ENCODE data around the gene KLHL9. TPM values are rescaled to one million over a fixed set of nuclear protein-coding genes. Genes with fewer than 3 reads are reported as not detected.

KLHL9 gene
- total and polyA plus RNA-seq, 2 of the 13 experiments (the other 11 are each of a cell fraction or from before 2014, with no cell fraction given) = 8.7 to 17.7 TPM

DNA sequence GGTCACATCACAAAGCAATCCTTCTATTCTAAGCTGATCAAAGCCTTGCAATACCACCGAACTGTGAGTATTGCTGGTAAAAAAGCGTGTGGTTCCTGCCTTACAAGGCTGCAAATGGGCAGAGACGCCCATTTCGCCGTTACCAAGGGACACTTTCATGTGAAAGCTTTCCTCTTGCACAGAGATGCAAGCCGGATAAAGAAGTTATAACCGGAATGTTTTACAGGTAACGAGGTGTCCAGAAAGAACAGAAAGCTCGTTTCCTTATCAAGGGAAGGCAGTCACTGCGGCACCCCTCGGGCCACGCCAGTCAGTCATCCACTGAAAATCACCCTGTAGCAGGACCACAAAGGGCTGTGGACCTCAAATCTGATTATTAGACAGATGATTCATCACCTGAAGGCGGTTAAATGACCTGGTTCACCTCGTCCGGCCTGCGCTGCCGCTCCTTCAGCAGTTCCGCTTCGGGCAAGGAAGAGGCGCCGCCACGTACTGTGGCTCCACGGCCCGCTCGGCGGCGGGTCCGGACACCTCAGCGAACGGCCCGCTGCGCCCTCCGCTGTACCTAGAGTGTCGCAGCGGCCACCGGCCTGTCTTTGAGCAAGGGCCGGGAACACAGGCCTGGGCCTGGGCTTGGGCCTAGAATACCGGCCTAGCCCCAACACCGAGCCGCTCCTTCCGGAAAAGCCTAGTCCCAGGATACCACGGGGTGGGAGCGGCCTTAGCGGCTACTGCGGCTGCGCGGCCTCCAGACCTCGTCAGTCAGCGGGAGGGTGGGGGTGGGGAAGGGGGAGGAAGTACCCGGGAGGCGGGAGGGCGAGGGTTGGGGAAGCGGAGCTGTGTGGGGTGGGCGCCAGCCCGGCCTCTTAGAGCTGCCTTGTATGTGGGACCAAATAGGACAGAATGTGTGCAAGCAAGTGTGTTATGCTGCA lies at the start of gene KLHL9 (continued):
- TF ChIP-seq SIN3A (IDR thresholded peaks at IDR 0.05; ENCODE audit: borderline replicate concordance, low read depth, low read length) = no peak; the same call in 1 of the 2 replicates
- TF ChIP-seq, protein P1, sequence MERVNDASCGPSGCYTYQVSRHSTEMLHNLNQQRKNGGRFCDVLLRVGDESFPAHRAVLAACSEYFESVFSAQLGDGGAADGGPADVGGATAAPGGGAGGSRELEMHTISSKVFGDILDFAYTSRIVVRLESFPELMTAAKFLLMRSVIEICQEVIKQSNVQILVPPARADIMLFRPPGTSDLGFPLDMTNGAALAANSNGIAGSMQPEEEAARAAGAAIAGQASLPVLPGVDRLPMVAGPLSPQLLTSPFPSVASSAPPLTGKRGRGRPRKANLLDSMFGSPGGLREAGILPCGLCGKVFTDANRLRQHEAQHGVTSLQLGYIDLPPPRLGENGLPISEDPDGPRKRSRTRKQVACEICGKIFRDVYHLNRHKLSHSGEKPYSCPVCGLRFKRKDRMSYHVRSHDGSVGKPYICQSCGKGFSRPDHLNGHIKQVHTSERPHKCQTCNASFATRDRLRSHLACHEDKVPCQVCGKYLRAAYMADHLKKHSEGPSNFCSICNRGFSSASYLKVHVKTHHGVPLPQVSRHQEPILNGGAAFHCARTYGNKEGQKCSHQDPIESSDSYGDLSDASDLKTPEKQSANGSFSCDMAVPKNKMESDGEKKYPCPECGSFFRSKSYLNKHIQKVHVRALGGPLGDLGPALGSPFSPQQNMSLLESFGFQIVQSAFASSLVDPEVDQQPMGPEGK (CRISPR knock-in tag; IDR thresholded peaks at IDR 0.05) = 0 out of 2 replicates have a peak, but pooled peaks have one; percentile 12
- TF ChIP-seq ZFY (CRISPR knock-in tag; IDR thresholded peaks at IDR 0.05) = peak; percentile 100
- TF ChIP-seq TMF1 (CRISPR knock-in tag; IDR thresholded peaks at IDR 0.05; ENCODE audit: low read depth) = no peak
- peak; percentile 65; the same call in 1 of the 2 replicates for TF ChIP-seq ZNF441 (CRISPR knock-in tag; IDR thresholded peaks at IDR 0.05; ENCODE audit: borderline replicate concordance)
- 0 out of 2 replicates have a peak, but pooled peaks have one; percentile 28 for TF ChIP-seq GZF1 (CRISPR knock-in tag; IDR thresholded peaks at IDR 0.05)
- TF ChIP-seq, protein P2, sequence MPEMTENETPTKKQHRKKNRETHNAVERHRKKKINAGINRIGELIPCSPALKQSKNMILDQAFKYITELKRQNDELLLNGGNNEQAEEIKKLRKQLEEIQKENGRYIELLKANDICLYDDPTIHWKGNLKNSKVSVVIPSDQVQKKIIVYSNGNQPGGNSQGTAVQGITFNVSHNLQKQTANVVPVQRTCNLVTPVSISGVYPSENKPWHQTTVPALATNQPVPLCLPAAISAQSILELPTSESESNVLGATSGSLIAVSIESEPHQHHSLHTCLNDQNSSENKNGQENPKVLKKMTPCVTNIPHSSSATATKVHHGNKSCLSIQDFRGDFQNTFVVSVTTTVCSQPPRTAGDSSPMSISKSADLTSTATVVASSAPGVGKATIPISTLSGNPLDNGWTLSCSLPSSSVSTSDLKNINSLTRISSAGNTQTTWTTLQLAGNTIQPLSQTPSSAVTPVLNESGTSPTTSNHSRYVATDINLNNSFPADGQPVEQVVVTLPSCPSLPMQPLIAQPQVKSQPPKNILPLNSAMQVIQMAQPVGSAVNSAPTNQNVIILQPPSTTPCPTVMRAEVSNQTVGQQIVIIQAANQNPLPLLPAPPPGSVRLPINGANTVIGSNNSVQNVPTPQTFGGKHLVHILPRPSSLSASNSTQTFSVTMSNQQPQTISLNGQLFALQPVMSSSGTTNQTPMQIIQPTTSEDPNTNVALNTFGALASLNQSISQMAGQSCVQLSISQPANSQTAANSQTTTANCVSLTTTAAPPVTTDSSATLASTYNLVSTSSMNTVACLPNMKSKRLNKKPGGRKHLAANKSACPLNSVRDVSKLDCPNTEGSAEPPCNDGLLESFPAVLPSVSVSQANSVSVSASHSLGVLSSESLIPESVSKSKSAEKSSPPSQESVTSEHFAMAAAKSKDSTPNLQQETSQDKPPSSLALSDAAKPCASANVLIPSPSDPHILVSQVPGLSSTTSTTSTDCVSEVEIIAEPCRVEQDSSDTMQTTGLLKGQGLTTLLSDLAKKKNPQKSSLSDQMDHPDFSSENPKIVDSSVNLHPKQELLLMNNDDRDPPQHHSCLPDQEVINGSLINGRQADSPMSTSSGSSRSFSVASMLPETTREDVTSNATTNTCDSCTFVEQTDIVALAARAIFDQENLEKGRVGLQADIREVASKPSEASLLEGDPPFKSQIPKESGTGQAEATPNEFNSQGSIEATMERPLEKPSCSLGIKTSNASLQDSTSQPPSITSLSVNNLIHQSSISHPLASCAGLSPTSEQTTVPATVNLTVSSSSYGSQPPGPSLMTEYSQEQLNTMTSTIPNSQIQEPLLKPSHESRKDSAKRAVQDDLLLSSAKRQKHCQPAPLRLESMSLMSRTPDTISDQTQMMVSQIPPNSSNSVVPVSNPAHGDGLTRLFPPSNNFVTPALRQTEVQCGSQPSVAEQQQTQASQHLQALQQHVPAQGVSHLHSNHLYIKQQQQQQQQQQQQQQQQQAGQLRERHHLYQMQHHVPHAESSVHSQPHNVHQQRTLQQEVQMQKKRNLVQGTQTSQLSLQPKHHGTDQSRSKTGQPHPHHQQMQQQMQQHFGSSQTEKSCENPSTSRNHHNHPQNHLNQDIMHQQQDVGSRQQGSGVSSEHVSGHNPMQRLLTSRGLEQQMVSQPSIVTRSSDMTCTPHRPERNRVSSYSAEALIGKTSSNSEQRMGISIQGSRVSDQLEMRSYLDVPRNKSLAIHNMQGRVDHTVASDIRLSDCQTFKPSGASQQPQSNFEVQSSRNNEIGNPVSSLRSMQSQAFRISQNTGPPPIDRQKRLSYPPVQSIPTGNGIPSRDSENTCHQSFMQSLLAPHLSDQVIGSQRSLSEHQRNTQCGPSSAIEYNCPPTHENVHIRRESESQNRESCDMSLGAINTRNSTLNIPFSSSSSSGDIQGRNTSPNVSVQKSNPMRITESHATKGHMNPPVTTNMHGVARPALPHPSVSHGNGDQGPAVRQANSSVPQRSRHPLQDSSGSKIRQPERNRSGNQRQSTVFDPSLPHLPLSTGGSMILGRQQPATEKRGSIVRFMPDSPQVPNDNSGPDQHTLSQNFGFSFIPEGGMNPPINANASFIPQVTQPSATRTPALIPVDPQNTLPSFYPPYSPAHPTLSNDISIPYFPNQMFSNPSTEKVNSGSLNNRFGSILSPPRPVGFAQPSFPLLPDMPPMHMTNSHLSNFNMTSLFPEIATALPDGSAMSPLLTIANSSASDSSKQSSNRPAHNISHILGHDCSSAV (CRISPR knock-in tag; IDR thresholded peaks at IDR 0.05; ENCODE audit: borderline replicate concordance) = no peak
- no peak for TF ChIP-seq MAF1 (CRISPR knock-in tag; IDR thresholded peaks at IDR 0.05; ENCODE audit: borderline replicate concordance)
- TF ChIP-seq SP1 (IDR thresholded peaks at IDR 0.05) = no peak
- no peak for TF ChIP-seq SP1 (CRISPR knock-in tag; IDR thresholded peaks at IDR 0.05)
- no peak for TF ChIP-seq MTA3 (CRISPR knock-in tag; IDR thresholded peaks at IDR 0.05)
- peak; percentile 63; the same call in 1 of the 2 replicates for TF ChIP-seq ZNF33B (CRISPR knock-in tag; IDR thresholded peaks at IDR 0.05)
- TF ChIP-seq, protein P3, sequence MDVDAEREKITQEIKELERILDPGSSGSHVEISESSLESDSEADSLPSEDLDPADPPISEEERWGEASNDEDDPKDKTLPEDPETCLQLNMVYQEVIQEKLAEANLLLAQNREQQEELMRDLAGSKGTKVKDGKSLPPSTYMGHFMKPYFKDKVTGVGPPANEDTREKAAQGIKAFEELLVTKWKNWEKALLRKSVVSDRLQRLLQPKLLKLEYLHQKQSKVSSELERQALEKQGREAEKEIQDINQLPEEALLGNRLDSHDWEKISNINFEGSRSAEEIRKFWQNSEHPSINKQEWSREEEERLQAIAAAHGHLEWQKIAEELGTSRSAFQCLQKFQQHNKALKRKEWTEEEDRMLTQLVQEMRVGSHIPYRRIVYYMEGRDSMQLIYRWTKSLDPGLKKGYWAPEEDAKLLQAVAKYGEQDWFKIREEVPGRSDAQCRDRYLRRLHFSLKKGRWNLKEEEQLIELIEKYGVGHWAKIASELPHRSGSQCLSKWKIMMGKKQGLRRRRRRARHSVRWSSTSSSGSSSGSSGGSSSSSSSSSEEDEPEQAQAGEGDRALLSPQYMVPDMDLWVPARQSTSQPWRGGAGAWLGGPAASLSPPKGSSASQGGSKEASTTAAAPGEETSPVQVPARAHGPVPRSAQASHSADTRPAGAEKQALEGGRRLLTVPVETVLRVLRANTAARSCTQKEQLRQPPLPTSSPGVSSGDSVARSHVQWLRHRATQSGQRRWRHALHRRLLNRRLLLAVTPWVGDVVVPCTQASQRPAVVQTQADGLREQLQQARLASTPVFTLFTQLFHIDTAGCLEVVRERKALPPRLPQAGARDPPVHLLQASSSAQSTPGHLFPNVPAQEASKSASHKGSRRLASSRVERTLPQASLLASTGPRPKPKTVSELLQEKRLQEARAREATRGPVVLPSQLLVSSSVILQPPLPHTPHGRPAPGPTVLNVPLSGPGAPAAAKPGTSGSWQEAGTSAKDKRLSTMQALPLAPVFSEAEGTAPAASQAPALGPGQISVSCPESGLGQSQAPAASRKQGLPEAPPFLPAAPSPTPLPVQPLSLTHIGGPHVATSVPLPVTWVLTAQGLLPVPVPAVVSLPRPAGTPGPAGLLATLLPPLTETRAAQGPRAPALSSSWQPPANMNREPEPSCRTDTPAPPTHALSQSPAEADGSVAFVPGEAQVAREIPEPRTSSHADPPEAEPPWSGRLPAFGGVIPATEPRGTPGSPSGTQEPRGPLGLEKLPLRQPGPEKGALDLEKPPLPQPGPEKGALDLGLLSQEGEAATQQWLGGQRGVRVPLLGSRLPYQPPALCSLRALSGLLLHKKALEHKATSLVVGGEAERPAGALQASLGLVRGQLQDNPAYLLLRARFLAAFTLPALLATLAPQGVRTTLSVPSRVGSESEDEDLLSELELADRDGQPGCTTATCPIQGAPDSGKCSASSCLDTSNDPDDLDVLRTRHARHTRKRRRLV (CRISPR knock-in tag; IDR thresholded peaks at IDR 0.05) = no peak

Measured in HepG2 (cell line).